Measurements from ENCODE around the gene EDA. TPM values are rescaled to one million over a fixed set of nuclear protein-coding genes. Genes with fewer than 3 reads are reported as not detected.

EDA gene
- total RNA-seq, 2 experiments from 2014 or later: 1.8 to 3.9 TPM

DNA sequence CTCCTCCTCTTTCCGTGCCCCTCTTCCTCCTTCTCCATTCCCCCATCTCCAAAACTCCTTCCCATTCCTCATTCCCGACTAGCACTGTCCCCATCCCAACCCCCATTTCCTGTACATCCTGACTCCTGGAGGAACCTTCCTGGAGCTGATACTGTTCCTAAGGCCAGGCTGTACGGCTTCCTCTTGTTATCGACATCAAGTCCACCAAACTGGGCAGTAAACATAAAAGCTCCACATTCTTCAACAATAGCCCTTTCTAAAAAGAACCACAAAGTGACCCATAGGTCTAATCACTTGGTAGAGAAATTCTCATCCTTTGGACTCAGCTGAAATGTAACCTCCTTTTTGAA is 410.9 kb downstream of the EDA start:
- intact Hi-C loops (cut with micrococcal nuclease; ENCODE audit: unreplicated experiment): no loop called here
- Histone ChIP-seq H3K9me3 (ENCODE audit: low read length) (no peaks in the 10 kb centered on the region), H3K9me2 (ENCODE audit: insufficient read depth, low read length) (no peaks in the 10 kb centered on the region), H2AFZ (ENCODE audit: low read length) (no peak overlapping the region), H3K4me2 (ENCODE audit: low read length) (no peak overlapping the region), H3K4me1 (ENCODE audit: insufficient read depth, low read length, poor library complexity, severe bottlenecking) (no peaks in the 10 kb centered on the region), H3K36me3 (ENCODE audit: insufficient read depth, low read length) (no peaks in the 10 kb centered on the region), H4K20me1 (ENCODE audit: insufficient read depth, low read length) (no peaks in the 10 kb centered on the region), H3K27ac (ENCODE audit: low read depth, low read length, poor library complexity, severe bottlenecking) (no peak overlapping the region), H3K4me3 (ENCODE audit: low read depth, low read length, poor library complexity, severe bottlenecking) (no peak overlapping the region), H3K79me2 (ENCODE audit: insufficient read depth, low read depth, low read length) (no peaks in the 10 kb centered on the region)
- TF ChIP-seq, protein P1, sequence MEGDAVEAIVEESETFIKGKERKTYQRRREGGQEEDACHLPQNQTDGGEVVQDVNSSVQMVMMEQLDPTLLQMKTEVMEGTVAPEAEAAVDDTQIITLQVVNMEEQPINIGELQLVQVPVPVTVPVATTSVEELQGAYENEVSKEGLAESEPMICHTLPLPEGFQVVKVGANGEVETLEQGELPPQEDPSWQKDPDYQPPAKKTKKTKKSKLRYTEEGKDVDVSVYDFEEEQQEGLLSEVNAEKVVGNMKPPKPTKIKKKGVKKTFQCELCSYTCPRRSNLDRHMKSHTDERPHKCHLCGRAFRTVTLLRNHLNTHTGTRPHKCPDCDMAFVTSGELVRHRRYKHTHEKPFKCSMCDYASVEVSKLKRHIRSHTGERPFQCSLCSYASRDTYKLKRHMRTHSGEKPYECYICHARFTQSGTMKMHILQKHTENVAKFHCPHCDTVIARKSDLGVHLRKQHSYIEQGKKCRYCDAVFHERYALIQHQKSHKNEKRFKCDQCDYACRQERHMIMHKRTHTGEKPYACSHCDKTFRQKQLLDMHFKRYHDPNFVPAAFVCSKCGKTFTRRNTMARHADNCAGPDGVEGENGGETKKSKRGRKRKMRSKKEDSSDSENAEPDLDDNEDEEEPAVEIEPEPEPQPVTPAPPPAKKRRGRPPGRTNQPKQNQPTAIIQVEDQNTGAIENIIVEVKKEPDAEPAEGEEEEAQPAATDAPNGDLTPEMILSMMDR (conservative IDR thresholded peaks at IDR 0.05; ENCODE audit: low read length): no peak
- no peak for TF ChIP-seq EZH2phosphoT487 (IDR thresholded peaks at IDR 0.05; ENCODE audit: borderline replicate concordance, low read depth, low read length)
- CTCF ChIA-PET (ENCODE audit: unreplicated experiment): no interaction called here
- BruUV-seq (replicated peaks): no TSS peak
- no peak for DNase-seq (ENCODE audit: low spot score)
- POLR2A ChIA-PET: no interaction called here

DNA sequence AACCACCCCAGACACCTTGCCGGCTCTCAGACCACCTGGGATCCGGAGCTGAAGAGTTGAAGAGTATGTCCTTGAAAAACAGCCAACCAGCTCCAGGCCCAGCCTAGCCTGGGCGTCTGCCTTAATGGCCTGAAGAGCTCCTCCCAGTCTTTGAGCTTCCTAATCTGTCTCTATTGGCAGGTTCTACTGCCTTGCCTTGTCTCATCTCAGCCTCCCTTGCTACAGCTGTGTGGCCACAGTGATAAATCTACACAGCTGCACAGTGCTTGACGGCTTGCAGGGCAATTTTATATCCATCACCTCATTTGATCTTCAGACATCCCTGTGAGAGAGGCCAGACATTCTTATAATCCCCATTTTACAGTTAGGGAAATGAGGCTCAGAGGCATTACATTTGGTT is 413.9 kb downstream of the EDA start:
- POLR2A ChIA-PET: no interaction called here

DNA sequence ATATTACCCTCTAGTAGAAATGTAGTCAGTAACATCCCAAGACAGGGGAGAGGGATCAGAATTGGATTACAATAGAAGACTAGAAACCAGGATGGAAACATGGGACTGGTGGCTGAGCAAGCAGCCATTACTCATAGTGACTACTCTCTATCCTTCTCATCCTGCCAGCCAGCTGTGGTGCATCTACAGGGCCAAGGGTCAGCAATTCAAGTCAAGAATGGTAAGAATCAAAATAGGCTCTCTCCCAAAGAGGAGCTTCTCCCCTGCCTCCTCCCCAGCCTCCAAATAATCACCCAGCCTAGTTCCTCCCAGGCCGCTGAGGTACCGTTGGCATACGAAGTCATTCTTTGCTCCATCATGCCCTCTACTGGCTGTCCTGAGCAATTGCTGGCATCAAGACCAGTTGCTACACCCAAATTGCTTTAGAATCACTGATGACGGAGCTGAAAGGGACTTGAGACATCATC is 414.4 kb downstream of the EDA start:
- Histone ChIP-seq H3K9me3 (ENCODE audit: low read length) (no peaks in the 10 kb centered on the region), H4K20me1 (ENCODE audit: insufficient read depth, low read length) (no peaks in the 10 kb centered on the region), H3K27ac (ENCODE audit: low read depth, low read length, poor library complexity, severe bottlenecking) (no peak overlapping the region), H3K79me2 (ENCODE audit: insufficient read depth, low read depth, low read length) (no peaks in the 10 kb centered on the region), H3K4me1 (ENCODE audit: insufficient read depth, low read length, poor library complexity, severe bottlenecking) (no peaks in the 10 kb centered on the region), H2AFZ (ENCODE audit: low read length) (no peak overlapping the region), H3K36me3 (ENCODE audit: insufficient read depth, low read length) (no peaks in the 10 kb centered on the region), H3K4me2 (ENCODE audit: low read length) (no peak overlapping the region), H3K4me3 (ENCODE audit: low read depth, low read length, poor library complexity, severe bottlenecking) (no peak overlapping the region), H3K9me2 (ENCODE audit: insufficient read depth, low read length) (no peaks in the 10 kb centered on the region)
- intact Hi-C loops (cut with micrococcal nuclease; ENCODE audit: unreplicated experiment): loop anchor here (1.0 to 2.0 kb wide), 2 partner anchors 494 to 537 kb away; no protein-coding TSS in a partner anchor
- POLR2A ChIA-PET: interaction anchor here (0.5 kb wide), 1 partner anchor 526 kb away, joined by 3 read pairs; the partner anchor contains the start of gene NALF2
- no peak for TF ChIP-seq EZH2phosphoT487 (IDR thresholded peaks at IDR 0.05; ENCODE audit: borderline replicate concordance, low read depth, low read length)
- TF ChIP-seq, protein P1 (conservative IDR thresholded peaks at IDR 0.05; ENCODE audit: low read length): peak; percentile 75
- CTCF ChIA-PET (ENCODE audit: unreplicated experiment): interaction anchor here (1.1 to 1.2 kb wide), 2 partner anchors 11 to 67 kb away, joined by 3 read pairs; no protein-coding TSS in a partner anchor
- no TSS peak for BruUV-seq (replicated peaks)
- DNase-seq (ENCODE audit: low spot score): peak; percentile 53

More for the DNA sequence above, 413.9 kb downstream of the EDA start:
- no peaks in the 10 kb centered on the region for H3K79me2 ChIP-seq (ENCODE audit: insufficient read depth, low read depth, low read length)
- no peak overlapping the region for H3K4me3 ChIP-seq (ENCODE audit: low read depth, low read length, poor library complexity, severe bottlenecking)
- no peaks in the 10 kb centered on the region for H3K36me3 ChIP-seq (ENCODE audit: insufficient read depth, low read length)
- TF ChIP-seq EZH2phosphoT487 (IDR thresholded peaks at IDR 0.05; ENCODE audit: borderline replicate concordance, low read depth, low read length): no peak
- TF ChIP-seq, protein P1 (conservative IDR thresholded peaks at IDR 0.05; ENCODE audit: low read length): no peak
- no peaks in the 10 kb centered on the region for H3K4me1 ChIP-seq (ENCODE audit: insufficient read depth, low read length, poor library complexity, severe bottlenecking)
- no peaks in the 10 kb centered on the region for H3K9me2 ChIP-seq (ENCODE audit: insufficient read depth, low read length)
- no peak overlapping the region for H3K27ac ChIP-seq (ENCODE audit: low read depth, low read length, poor library complexity, severe bottlenecking)
- CTCF ChIA-PET (ENCODE audit: unreplicated experiment): interaction anchor here (1.1 to 1.2 kb wide), 2 partner anchors 11 to 67 kb away, joined by 3 read pairs; no protein-coding TSS in a partner anchor
- no peak overlapping the region for H2AFZ ChIP-seq (ENCODE audit: low read length)
- no peaks in the 10 kb centered on the region for H4K20me1 ChIP-seq (ENCODE audit: insufficient read depth, low read length)
- intact Hi-C loops (cut with micrococcal nuclease; ENCODE audit: unreplicated experiment): loop anchor here (1.0 to 2.0 kb wide), 2 partner anchors 493 to 537 kb away; no protein-coding TSS in a partner anchor
- DNase-seq (ENCODE audit: low spot score): no peak
- no peaks in the 10 kb centered on the region for H3K9me3 ChIP-seq (ENCODE audit: low read length)
- BruUV-seq (replicated peaks): no TSS peak
- H3K4me2 ChIP-seq (ENCODE audit: low read length): no peak overlapping the region

All from OCI-LY7 (cell line).